ENCODE measurements around the gene SIRT5. TPM values are rescaled to one million over a fixed set of nuclear protein-coding genes. Genes with fewer than 3 reads are reported as not detected.

The SIRT5 gene
- total RNA-seq, 1 experiment from 2014 or later = 14.3 TPM

GRCh38 chr6:13635948-13636658 lies 61.7 kb downstream of the SIRT5 start:
- H3K27ac ChIP-seq (ENCODE audit: insufficient read length, low read depth, low read length) = peak overlapping the region; percentile 28
- H2BK12ac ChIP-seq (ENCODE audit: insufficient read length, low read depth, low read length) = no peak overlapping the region
- H3K79me2 ChIP-seq (ENCODE audit: insufficient read depth, low read length) = no peaks in the 10 kb centered on the region
- no peaks in the 10 kb centered on the region for H3K27me3 ChIP-seq (ENCODE audit: insufficient read depth, low read length)
- H4K20me1 ChIP-seq (ENCODE audit: control insufficient read depth, insufficient read depth, insufficient read length) = no peaks in the 10 kb centered on the region
- H4K5ac ChIP-seq (ENCODE audit: insufficient read length, low read depth, low read length) = no peak overlapping the region
- peak overlapping the region; percentile 43 for H3K9ac ChIP-seq (ENCODE audit: extremely low read depth, insufficient read length, low read length)
- TF ChIP-seq CTCF (conservative IDR thresholded peaks at IDR 0.05) = no peak
- H3K79me1 ChIP-seq (ENCODE audit: insufficient read depth, low read depth, low read length, poor library complexity, severe bottlenecking) = no peaks in the 10 kb centered on the region
- no peaks in the 10 kb centered on the region for H3K9me3 Mint-ChIP-seq
- H3K9me3 ChIP-seq (ENCODE audit: control insufficient read depth, low read depth, low read length) = no peaks in the 10 kb centered on the region
- no peak overlapping the region for H3K23ac ChIP-seq (ENCODE audit: insufficient read length, low read depth, low read length)
- H3K36me3 Mint-ChIP-seq (ENCODE audit: insufficient read depth in 1 of 3, low read depth in 3 of 3) = peaks cover 14 to 44% (median 25%) of the 10 kb centered on the region in 3 experiments
- peak overlapping the region; percentile 3 to 92 (median 26); a peak in 4 of 7 replicates for H3K27ac Mint-ChIP-seq
- H2AK5ac ChIP-seq (ENCODE audit: insufficient read length, low read length) = no peak overlapping the region
- no peaks in the 10 kb centered on the region for H3K27me3 Mint-ChIP-seq (ENCODE audit: low read depth)
- no peak overlapping the region for H3K56ac ChIP-seq (ENCODE audit: insufficient read length, low read depth, low read length)
- no peak overlapping the region for H4K8ac ChIP-seq (replicated peaks; ENCODE audit: insufficient read length, low read depth, low read length)
- no peak overlapping the region for H3K18ac ChIP-seq (ENCODE audit: insufficient read length, low read depth, low read length)
- H2BK120ac ChIP-seq (ENCODE audit: low read depth, low read length, poor library complexity, severe bottlenecking) = no peak overlapping the region
- peaks cover 37 to 45% of the 10 kb centered on the region in 2 experiments for H3K4me1 Mint-ChIP-seq
- no peak overlapping the region for H2BK15ac ChIP-seq (ENCODE audit: low read depth, low read length)
- H2BK20ac ChIP-seq (ENCODE audit: low read depth, low read length, poor library complexity, severe bottlenecking) = no peak overlapping the region
- peaks cover 3% of the 10 kb centered on the region for H3K4me1 ChIP-seq (ENCODE audit: insufficient read depth, low read length)
- no peak overlapping the region for H2AFZ ChIP-seq (ENCODE audit: low read length)
- H3K4ac ChIP-seq (ENCODE audit: low read depth, low read length) = no peak overlapping the region
- H3T11ph ChIP-seq (ENCODE audit: low read length) = no peak overlapping the region
- H3K23me2 ChIP-seq (ENCODE audit: insufficient read length, low read depth, low read length, poor library complexity, severe bottlenecking) = no peaks in the 10 kb centered on the region
- H4K91ac ChIP-seq (ENCODE audit: insufficient read length, low read depth, low read length) = no peak overlapping the region
- no peak for DNase-seq
- no peak overlapping the region for H3K14ac ChIP-seq (ENCODE audit: insufficient read depth, low read length)
- H3K4me2 ChIP-seq (ENCODE audit: insufficient read depth, insufficient read length, low read length) = peak overlapping the region; percentile 6
- no peak overlapping the region for H3K4me3 Mint-ChIP-seq
- WGBS (ENCODE audit: extremely low coverage, insufficient read length, low lambda C conversion rate) = no CpG with 5 or more reads among the region's 4 CpGs
- no peak overlapping the region for H2BK5ac ChIP-seq (ENCODE audit: insufficient read length, low read length)
